Measurements from ENCODE around the gene WDFY3. TPM values are rescaled to one million over a fixed set of nuclear protein-coding genes. Genes with fewer than 3 reads are reported as not detected.

WDFY3 gene, protein sequence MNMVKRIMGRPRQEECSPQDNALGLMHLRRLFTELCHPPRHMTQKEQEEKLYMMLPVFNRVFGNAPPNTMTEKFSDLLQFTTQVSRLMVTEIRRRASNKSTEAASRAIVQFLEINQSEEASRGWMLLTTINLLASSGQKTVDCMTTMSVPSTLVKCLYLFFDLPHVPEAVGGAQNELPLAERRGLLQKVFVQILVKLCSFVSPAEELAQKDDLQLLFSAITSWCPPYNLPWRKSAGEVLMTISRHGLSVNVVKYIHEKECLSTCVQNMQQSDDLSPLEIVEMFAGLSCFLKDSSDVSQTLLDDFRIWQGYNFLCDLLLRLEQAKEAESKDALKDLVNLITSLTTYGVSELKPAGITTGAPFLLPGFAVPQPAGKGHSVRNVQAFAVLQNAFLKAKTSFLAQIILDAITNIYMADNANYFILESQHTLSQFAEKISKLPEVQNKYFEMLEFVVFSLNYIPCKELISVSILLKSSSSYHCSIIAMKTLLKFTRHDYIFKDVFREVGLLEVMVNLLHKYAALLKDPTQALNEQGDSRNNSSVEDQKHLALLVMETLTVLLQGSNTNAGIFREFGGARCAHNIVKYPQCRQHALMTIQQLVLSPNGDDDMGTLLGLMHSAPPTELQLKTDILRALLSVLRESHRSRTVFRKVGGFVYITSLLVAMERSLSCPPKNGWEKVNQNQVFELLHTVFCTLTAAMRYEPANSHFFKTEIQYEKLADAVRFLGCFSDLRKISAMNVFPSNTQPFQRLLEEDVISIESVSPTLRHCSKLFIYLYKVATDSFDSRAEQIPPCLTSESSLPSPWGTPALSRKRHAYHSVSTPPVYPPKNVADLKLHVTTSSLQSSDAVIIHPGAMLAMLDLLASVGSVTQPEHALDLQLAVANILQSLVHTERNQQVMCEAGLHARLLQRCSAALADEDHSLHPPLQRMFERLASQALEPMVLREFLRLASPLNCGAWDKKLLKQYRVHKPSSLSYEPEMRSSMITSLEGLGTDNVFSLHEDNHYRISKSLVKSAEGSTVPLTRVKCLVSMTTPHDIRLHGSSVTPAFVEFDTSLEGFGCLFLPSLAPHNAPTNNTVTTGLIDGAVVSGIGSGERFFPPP (N-terminal part only)
- total RNA-seq: 0.02 and 0.39 TPM in 2 replicates

DNA sequence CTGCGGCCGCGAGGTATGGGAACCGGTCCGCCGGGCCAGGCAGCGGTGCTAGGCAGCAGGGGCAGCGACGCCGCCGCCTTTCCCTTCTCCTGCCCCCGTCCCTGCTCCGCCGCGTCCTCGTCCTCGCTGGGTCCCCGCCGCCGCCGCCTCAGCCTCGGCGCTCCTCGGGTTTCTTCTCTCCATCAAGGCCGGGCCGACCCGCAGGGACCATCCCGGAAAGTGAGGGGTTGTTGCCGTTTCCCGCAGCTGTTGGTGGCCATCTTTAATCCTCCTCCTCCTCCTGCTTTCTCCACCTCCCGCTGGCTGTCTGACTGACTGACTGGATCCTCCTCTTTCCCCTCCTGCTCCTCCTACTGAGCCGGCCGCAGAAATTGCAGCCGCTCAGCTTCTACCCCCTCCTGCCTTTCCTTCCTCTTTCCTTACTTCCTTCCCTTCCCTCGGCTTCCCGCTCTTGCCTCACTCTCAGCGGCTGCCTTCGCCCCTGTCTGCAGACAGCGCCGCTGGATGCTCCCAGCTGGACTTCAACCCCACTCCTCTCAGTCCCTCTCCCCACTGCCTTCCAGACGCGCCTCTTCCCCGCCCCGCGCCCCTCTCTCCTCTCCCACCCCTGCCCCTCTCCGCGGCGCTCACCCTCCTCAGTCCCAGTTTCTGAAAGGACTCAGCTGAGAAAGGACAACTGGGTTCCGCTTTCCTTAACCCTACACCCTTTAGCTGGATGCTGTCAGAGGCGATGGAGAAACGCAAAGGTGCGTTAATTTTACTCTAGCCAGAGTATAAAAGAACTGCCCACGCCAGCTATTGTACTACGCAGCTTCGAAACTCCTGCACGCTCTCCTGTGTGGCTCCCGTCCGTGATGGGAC lies at the start of gene WDFY3:
TSS of gene WDFY3 (minus strand) at position 309 of the 861 bp plus-strand sequence. CDS start 106,099 bp downstream, outside the sequence.
- intact Hi-C loops (cut with micrococcal nuclease): no loop called here

DNA sequence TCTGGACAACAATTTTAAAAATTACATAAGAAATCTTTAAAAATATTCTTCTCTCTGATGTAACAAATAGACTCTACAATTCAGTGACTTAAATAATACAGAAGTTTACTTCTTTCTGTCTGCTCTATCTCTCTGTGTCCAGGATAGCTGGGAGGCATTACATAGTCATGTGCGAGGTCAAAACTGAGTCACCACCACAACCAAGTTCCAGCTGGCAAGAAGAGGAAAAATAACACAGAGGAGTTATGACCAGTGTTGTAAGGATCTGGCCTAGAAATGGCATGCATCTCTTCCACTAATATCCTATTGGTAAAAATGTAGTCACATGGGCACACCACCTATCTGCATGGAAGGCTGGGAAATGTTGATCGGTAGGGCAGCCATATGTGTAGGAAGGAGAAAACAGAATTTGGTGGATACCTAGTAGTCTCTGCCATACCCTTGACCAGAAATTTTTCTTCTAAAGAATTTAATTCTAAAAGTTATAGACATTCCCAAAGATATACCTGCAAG lies 39.4 kb upstream of the WDFY3 start:
- intact Hi-C loops (cut with micrococcal nuclease): no loop called here

DNA sequence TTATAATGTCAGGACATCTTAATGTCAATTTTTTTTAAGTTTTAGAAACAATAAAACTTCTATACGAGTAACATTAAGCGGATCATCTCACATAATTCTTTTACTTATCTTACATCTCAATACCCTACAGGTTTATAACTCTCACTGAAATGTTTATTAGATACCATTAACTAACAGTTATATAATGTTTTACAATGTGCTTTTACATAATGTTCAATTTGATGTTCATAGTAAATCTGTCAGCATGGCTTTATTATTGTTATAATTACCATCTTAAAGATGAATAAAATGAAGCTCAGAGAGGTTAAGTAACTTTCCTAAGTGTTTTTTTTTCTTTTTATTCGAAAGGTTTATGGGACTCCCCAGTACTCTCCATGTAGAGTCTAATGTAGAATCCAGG lies 33.9 kb upstream of the WDFY3 start:
- intact Hi-C loops (cut with micrococcal nuclease): no loop called here

DNA sequence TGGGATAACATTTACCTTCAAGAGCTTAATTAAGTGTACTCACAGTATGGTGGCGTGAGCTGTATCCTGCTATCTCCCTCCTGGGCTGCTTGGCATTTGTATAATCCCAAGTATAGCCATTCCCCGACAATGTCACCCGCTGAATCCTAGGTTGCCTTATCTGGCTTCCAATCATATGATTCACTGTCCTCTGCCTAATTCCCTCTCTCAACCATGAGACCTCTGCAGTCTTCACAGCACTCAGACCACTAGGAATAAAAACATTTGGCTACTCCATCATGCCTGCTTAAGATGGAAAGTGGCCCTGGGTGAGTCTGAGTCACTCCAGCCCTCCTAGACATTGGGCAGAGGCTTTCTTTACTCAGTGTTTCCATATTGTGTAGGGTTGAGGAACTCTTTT lies 28.9 kb upstream of the WDFY3 start:
- intact Hi-C loops (cut with micrococcal nuclease): no loop called here

- intact Hi-C loops (cut with micrococcal nuclease): no loop called here
These were observed 27.8 kb upstream of the WDFY3 start for GRCh38 chr4:84994280-84994679.

DNA sequence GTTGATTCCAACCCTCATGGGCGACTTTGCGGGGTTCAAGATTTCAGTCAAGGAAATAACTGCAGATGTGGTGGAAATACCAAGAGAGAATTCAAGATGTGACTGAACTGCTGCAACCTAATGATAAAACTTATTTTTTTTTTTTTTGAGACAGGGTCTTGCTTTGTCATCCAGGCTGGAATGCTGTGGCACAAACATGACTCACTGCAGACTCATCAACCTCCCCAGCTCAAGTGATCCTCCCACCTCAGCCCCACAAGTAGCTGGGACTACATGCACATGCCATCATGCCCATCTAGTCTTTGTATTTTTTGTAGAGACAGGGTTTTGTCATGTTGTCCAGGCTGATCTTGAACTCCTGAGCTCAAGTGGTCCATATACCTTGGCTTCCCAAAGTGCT lies 19.5 kb upstream of the WDFY3 start:
- intact Hi-C loops (cut with micrococcal nuclease): no loop called here

DNA sequence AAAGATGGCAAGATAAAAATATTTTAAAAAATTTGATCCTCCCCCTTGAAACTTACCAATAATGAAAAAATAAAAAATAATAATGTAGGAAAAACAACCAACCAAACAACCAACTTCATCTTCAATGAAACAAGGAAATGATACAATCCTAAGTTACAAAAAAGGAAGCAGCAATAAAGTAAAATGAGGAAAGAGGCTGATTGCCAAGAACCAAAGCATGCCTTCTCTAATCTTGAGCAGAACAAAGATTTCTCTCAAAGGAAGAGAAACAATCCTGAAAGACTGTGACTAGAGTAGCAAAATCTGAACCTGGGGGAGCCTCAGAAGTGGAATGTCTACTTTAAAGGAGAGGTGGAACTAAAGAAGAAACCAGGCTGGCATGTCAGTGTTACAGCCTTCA lies 10.9 kb upstream of the WDFY3 start:
- intact Hi-C loops (cut with micrococcal nuclease): no loop called here

DNA sequence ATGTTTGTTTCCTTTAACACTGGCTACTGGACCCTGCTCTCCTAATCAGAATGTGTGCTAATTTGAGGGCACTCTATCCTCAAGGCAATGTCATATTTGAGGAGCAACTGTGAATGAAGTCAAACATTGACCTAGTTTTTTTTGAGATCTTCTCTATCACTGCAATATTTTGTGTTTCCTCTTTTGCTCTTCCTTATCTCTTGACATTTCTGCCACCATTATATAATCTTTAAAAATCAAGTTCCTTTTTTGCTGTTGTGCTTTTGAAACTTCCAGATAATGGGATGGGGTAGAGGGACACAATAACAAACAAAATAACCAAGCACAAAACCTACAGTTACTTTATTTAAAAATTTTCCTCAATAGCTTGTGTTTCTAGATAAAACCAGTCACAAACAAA lies 7.4 kb upstream of the WDFY3 start:
- intact Hi-C loops (cut with micrococcal nuclease): no loop called here

DNA sequence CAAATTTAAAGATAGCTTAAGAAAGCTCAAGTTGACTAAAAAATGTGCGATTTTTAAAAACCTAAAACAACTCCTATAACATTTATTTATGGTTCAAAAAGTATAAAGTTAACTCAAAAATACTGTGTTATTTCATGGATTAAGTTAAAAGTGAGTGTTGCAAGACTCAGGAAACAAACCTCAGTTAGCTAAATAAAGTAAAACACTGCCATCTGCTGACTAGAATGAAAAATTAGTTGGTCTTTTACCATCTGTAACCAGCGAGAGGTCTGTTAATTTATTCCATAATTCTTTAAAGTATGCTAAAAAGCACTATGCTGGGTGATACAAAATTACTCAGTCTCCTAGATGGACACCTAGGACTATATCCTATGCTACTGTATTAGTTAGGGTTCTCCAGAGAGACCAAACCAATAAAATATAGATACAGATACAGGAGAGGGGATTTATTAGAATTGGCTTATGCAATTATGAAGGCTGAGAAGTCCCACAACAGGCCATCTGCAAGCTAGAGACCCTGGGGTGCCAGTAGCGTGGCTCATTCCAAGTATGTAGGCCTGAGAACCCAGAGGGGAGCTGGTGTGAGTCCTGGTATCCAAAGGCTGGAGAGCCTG lies 4.9 kb upstream of the WDFY3 start:
- intact Hi-C loops (cut with micrococcal nuclease): loop anchor here (1.0 to 2.0 kb wide), 2 partner anchors 221 to 393 kb away; no protein-coding TSS in a partner anchor

DNA sequence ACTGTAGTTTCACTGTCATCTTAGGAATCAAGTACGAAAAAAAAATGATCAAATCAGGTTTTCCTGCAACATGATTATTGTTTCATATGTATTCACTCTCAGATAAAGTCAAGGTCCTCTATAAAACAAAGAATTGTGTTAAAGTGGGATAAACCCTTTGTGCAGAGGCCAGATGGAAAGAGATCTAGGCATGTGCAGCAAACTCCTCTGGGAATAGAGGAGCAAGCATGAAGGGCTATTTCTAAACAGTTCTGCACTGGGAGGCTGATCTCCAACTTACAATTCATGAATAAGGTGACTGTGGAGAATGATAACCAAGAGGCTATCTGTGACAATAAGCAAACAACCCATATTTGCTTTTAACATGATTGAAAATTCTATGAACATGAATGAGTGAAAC lies 2.4 kb upstream of the WDFY3 start:
- intact Hi-C loops (cut with micrococcal nuclease): no loop called here

DNA sequence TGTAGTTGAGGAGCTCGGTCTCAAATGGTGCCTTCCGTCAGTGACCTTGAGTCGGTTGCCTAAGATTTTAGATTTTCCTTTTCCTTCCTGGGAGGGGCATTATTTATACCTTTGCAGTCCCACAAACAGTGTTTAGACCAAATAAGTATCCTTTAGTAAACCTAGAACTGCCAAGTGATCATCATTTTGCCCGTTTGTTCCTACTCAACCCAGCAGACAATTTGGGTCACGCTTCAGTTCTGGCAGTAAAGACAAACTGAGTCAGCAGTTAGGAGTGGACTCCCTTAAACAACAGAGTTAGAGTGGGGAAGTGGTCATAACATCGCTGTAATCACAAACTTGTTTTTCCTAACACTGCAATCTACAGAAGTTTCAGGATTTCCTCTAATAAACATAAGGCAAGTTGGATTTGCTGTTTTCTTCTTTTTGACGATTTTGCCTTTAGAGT lies 777 bp upstream of the WDFY3 start:
- intact Hi-C loops (cut with micrococcal nuclease): no loop called here

DNA sequence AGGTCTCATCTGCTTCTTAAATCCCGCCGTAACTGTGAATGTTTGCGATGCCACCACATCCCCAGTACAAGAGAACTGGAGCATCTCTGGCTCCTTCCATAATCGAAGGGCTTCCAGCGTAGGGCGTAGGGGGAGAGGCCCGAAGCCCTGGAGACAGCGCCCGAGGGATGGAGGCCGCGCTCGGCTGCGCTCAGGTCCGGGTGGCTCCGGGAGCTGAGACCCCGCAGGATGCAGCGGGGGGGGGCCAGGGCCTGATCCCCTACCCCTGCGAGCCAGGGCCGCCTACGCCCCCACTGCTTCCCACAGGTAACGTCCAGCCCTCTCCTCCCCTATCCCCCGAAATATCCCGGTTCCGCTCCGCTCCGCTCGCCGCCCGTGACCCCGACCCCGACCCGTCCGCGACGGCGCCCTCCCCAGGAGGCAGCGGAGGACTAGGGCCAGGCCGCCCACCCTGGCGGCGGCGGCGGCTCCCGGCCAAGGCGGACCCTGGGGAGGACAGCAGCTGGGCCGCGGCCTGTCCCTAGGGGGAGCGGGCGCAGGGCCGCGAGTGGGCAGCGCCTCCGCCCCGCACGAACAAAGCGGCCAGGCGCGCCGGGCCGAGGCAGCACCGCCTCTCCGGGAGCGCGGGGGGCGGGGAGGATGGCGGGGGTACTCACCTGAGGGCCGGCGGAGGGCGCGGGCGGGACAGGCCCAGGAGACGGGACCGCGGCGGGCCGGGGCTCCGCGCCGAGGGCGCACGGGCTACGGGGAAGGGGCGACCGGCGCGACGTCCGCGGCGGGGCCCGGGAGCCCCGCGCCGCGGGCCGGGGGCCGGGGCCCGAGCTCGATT lies 723 bp downstream of the WDFY3 start:
- intact Hi-C loops (cut with micrococcal nuclease): no loop called here

DNA sequence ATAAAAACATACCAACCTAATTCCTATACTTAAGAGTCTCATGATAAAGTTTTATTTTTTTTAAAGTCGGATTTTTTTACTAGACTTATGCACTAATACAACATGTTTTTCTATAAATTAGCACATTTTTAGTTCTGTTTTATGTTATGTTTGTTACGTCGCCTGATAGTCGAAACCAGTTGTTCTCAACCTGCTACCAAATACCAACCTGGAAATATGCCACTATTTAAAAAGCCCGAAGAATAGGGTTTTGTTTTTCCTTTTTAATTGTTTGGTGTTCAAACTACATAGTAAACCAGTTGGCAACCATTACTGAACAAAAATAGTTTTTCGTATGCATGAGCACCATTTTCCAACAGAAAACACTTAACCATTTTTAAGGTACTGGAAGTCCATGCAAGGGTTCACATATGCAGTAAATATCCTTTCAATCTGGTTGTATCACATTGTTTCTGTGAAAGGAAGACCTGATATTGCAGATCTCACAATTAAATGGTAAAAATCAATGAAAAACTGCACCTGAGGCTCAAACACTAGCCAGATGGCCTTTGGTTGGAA lies 1.4 kb downstream of the WDFY3 start:
- intact Hi-C loops (cut with micrococcal nuclease): no loop called here

- intact Hi-C loops (cut with micrococcal nuclease): no loop called here
These were observed 4.4 kb downstream of the WDFY3 start for GRCh38 chr4:84962102-84962501.

GRCh38 chr4:84958434-84958833 lies 8.1 kb downstream of the WDFY3 start:
- intact Hi-C loops (cut with micrococcal nuclease): no loop called here

DNA sequence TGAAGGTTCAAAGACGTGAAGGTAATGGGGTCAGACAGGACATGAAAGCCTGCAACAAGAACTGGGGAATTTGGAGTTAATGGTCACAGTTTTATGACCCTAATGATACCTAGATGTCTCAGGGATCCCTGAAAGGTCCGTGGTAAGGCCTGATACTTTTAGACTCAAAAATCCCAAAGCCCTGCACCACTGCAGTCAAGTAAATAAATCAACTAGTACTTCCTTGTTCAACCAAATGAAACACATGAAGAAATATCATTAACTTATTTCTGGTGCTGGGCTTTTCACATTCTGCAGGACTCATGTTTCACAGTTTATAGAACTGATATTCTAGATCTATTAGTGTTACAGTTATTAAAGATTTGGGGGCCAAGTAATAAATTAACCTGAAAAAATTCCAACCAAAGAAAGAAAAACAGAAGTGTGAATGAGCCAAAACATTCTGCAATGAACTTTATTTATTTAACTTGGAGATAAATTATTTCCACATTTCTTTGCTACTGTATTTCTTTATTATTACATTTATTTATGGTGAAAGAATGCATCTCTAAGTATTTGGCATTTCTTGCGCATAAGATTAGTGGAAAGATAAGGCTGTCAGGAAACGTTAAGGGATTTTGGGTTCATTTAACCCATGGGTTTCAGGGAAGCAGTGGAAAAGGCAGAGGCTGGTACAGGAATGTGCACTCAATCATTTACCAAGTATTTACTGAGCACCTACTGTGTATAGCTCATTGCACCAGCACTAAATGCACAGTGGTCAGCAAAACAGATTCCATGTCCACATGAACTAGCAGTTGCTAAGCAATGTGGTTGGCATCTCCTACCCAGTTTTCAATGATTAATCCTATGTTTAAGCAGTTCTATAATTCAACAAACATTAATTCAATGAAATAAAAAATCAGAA lies 8.7 kb downstream of the WDFY3 start:
- intact Hi-C loops (cut with micrococcal nuclease): no loop called here

DNA sequence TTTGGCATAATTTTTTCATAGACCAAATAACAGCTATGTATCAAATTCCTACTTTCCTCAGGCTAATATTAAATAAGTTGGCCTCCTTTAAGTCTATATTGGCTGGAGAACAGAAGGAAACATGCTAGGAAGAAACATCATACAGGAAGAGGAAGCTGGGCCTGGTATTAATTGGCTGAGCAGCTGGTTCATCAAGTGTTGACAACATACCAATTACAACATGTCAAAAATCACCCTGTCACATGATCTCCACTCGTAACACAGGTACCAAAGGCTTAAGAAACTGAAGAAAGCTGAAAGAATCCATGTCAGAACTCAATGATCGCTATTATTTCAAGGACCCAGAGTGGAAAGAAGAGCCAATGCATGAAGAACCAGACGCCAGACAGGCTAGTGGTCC lies 10.5 kb downstream of the WDFY3 start:
- intact Hi-C loops (cut with micrococcal nuclease): no loop called here

DNA sequence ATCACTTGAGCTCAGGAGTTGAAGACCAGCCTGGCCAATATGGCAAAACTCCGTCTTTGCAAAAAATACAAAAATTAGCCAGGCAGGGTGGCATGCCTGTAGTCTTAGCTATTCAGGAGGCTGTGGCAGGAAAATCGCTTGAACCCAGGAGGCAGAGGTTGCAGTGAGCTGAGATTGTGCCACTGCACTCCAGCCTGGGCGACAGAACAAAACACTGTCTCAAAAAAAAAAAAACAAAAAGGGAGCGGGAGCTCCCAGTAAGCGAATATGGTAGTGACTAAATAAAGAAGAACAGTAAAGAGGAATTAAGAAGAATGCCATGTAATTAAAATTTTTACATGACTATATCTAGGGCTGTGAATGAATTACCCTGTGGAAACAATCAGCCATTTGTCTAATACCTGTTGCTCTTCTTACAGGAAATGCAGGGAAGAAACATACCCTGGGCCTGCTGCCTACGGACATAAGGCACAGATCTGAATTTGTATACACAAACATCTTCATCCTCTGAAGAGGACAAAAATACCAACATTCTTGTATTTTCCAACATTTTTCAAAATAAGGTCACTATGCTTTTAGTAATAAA lies 11.4 kb downstream of the WDFY3 start:
- intact Hi-C loops (cut with micrococcal nuclease): no loop called here

Data from T-helper 2 cell treated with Interferon-gamma antibody and Interleukin-4, amounts not matched to agents 100 ng/mL and 5 ng/mL, for 36 hours (primary cell).